ENCODE data around the gene MZT2A.
"Not testable (repeated sequence)": the region's sequence is repeated elsewhere in the genome, so short reads cannot be mapped to it uniquely, and the experiment has no call there.

MZT2A gene

DNA sequence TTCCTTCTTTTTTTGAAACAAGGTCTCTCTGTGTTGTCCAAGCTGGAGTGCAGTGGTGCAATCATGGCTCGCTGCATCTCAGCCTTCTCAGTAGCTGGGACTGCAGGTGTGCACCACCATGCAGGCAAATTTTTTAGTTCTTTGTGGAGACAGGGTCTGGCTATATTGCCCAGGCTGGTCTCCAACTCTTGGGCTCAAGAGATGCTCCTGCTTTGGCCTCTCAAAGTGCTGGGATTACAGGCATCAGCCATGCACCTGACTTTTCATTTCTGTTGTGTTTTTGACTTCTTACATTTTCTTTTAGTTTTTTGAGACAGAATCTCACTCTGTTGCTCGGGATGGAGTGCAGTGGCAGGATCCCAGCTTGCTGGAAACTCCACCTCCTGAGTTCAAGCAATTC lies 33.1 kb upstream of the MZT2A start:
- DNase-seq (ENCODE audit: low read depth), result not testable (repeated sequence)

DNA sequence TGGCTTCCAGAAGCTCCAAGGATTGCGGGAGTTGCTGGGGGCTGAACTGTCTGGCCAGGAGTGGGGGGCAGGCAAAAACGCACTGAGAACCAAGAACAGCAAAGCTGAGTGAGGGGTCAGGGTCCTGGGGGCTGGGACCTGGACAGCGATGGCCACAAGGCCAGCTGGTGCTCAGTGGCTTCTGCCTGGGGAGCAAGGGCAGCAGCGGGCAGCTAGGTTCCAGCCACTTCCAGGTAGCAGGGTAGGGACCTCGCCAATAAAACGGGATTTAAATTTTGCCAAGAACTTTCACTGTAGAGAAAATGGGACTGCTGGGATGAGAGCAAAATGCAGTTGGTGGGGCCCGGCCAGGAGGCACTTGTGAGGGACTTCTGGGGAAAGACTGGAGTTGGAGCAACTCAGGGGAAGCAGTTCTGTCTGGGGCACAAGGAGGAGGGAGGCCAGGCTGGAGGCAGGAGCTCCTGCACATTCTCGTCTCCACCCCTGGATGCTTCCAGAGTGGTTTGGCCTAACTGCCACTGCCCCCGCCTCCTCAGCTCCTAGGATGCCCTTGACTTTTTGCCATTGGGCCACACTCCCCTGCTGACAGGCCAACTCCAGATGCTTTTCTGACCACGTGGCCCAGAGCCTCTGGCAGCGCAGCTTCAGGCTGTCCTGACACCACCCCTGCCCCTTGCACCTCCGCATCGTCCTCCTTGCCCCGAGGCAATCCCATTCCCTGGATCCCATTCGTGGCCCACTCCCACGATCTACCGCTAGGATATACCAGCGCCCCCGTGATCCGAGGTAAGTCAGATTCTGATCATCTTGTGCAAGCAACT lies 30.0 kb upstream of the MZT2A start:
- DNase-seq (ENCODE audit: low read depth), result no peak
- H3K4me3 ChIP-seq (ENCODE audit: low read depth, low read length), result no peak overlapping the region
- TF ChIP-seq, protein P1, sequence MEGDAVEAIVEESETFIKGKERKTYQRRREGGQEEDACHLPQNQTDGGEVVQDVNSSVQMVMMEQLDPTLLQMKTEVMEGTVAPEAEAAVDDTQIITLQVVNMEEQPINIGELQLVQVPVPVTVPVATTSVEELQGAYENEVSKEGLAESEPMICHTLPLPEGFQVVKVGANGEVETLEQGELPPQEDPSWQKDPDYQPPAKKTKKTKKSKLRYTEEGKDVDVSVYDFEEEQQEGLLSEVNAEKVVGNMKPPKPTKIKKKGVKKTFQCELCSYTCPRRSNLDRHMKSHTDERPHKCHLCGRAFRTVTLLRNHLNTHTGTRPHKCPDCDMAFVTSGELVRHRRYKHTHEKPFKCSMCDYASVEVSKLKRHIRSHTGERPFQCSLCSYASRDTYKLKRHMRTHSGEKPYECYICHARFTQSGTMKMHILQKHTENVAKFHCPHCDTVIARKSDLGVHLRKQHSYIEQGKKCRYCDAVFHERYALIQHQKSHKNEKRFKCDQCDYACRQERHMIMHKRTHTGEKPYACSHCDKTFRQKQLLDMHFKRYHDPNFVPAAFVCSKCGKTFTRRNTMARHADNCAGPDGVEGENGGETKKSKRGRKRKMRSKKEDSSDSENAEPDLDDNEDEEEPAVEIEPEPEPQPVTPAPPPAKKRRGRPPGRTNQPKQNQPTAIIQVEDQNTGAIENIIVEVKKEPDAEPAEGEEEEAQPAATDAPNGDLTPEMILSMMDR (IDR thresholded peaks at IDR 0.05; ENCODE audit: control insufficient read depth, extremely low read depth, insufficient read depth), result no peak

More for the DNA sequence above, 33.1 kb upstream of the MZT2A start:
- not testable (repeated sequence) for H3K4me3 ChIP-seq (ENCODE audit: low read depth, low read length)

DNA sequence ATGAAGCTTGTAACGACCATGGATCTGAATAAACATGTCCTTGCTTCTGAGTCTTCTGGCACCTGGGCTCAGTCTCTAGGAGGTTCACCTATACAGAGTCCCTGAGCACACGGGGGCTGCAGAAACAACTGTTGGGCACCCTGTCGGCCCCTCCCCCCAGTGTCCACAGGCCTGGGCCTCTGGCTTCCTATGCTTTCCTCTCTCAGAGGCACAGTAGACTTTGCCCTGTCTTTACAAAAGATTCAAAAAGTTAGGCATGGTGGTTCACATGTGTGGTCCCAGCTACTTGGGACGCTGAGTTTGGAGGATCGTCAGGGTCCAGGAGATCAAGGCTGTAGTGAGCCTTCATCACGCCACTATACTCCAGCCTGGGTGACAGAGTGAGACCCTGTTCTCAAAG lies 29.3 kb upstream of the MZT2A start:
- not testable (repeated sequence) for DNase-seq (ENCODE audit: low read depth); H3K4me3 ChIP-seq (ENCODE audit: low read depth, low read length)

DNA sequence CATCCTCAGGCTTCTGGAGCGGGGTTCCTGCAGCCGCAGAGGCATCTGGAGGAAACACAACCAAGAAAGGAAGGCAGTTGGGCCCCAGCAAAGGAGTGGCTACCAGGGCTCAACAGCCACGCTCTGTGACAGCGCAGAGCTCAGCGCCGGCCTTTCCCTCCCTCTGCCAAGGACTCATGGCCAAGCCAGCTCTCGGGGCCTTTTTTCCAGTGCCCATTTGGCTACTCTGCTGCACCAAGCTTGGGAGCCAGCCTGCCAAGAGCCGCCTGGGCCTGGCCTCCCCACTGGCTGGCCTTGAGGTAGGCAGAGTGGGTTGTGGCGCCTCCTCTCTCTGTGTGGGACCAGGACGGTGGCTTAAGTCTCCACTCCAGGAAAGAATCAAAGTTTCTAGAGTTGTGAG lies 28.3 kb upstream of the MZT2A start:
- TF ChIP-seq, protein P1 (IDR thresholded peaks at IDR 0.05; ENCODE audit: control insufficient read depth, extremely low read depth, insufficient read depth), result no peak
- DNase-seq (ENCODE audit: low read depth), result no peak
- H3K4me3 ChIP-seq (ENCODE audit: low read depth, low read length), result no peak overlapping the region

DNA sequence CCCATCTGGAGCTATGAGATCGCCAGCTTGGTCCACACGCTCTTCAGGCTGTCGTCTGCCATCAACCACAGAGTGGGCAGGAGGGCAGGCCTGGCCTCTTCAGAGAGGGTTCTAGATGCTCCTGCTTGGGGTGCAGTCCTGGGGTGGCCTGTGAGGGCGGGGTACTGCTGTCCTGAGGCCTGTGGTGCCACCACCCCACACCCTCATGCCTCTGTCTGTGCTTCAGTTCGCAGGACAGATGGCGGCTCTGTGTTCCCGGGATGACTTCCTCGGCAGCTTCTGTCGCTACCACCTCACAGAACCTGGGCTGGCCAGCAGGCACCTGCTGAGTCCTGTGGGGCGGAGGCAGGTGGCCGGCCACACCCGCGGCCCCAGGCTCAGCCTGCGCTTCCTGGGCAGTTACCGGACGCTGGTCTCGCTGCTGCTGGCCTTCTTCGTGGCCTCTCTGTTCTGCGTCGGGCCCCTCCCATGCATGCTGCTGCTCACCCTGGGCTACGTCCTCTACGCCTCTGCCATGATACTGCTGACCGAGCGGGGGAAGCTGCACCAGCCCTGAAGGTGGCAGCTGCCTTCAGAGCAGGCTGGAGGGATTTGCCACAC lies 27.8 kb upstream of the MZT2A start:
- H3K4me3 ChIP-seq (ENCODE audit: low read depth, low read length); DNase-seq (ENCODE audit: low read depth): not testable (repeated sequence)

DNA sequence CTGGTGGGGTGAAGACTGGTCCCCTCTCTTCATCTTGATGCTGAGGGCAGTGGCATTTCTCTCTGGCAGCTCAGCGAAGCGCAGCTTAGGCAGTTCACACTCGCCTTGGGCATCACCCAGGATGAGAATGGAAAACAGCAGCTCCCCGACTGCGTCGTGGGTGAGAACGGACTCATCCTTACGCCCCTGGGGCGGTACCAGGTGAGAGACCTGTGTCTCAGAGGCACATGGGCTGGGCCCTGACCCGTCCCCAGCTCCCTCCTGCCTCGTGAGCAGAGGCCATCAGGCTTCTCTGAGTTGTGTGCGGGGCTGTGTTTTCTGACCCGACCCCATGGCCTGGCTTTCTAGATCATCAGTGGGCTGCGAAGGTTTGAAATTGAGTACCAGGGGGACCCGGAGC lies 27.3 kb upstream of the MZT2A start:
- DNase-seq (ENCODE audit: low read depth), result no peak
- no peak overlapping the region for H3K4me3 ChIP-seq (ENCODE audit: low read depth, low read length)
- TF ChIP-seq, protein P1 (IDR thresholded peaks at IDR 0.05; ENCODE audit: control insufficient read depth, extremely low read depth, insufficient read depth), result no peak

DNA sequence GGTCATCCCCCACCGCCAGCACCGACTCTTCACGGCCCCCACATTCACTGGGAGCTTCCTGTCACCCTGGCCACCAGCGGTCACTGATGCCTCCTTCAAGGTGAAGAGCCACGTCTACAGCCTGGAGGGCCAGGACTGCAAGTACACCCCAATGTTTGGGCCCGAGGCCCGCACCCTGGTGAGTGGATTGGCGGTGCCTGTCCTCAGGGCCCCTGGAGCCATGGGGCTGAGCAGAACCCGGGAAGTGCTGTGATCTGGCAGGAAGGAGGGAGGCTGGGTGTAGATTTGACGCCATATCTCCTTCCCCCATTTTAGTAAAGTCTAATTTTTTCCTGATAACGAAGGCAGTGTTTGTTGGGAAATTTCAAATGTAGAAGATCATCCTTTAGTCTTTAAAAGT lies 26.3 kb upstream of the MZT2A start:
- H3K4me3 ChIP-seq (ENCODE audit: low read depth, low read length); DNase-seq (ENCODE audit: low read depth): not testable (repeated sequence)

DNA sequence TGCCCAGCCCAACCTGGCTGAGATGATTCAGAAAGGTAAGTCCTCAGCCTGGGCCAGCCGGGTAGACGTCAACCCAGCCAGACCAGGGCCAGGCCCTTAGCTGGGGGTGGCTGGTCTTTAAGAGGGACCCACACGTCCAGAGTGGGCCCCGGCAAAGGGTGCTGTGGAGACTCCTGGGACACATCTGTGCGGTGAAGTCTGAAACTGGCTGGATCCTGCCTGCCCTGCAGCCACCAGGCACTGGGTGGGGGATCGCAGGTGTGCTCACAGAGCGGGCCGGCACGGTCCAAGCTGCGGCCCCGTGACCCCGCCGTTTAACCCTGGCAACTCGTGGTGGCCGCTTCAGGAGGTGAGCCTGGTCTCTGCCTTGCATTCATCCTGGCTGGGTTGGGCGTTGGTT lies 25.7 kb upstream of the MZT2A start:
- DNase-seq (ENCODE audit: low read depth), result not testable (repeated sequence)

DNA sequence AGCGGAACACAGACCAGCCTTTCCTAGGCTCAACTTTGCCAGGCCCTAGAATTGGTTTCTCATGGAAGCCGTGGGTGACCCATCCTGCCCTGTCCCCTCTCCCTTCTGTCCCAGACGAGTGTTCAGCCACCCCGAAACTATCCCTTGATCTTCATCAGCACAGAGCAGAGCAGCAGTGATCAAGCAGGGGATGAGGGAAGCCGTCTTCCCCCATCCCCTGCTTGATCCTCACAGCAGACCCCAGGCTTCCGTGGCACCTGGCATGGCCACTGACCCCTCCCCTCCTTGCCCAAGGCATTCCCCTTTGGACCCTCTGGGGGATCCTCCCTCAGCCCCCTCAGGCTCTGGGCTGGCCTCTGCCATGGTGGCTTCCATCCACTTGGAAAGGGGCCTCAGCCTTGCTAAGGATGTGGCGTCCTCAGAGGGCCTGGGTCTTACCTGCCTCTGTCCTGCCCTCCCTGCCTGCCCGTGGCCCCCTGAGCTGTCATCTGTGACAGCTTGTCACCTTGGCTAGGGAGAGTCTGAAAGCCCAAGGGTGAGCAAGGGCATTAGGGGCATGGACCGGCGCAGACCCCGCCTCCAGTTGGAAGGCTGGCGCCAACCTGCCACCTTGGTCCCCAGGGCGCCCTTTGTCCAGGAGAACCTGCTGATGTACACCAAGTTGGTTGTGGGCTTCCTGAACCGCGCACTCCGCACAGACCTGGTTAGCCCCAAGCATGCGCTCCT lies 25.1 kb upstream of the MZT2A start:
- H3K4me3 ChIP-seq (ENCODE audit: low read depth, low read length), result no peak overlapping the region
- DNase-seq (ENCODE audit: low read depth), result no peak
- TF ChIP-seq, protein P1 (IDR thresholded peaks at IDR 0.05; ENCODE audit: control insufficient read depth, extremely low read depth, insufficient read depth), result no peak

More for the DNA sequence above, 25.7 kb upstream of the MZT2A start:
- H3K4me3 ChIP-seq (ENCODE audit: low read depth, low read length), result not testable (repeated sequence)

DNA sequence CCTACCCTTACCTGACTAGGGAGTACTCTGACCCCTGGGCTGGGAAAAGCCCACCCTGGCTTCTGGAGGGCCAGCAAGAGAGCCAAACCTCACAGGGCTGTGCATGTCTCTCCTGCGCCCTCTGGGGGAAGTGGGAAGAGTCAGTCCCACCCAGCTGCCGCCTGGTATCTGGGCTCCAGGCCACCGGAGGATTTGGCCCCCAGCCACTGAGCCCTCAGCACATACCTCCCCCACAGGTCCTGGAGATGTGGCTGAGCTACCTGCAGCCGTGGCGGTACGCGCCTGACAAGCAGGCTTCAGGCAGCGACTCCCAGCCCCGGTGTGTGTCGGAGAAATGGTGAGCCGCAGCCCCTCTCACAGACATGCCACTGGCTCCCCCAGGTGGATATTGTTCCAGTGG lies 24.4 kb upstream of the MZT2A start:
- not testable (repeated sequence) for DNase-seq (ENCODE audit: low read depth); H3K4me3 ChIP-seq (ENCODE audit: low read depth, low read length)

All from LNCaP clone FGC (cell line).